ENCODE results near the gene GRIK4.
A peak's percentile ranks its signal among the peaks of the same experiment; 100 is the strongest.

Gene GRIK4

GRCh38 chr11:120634706-120635105 lies 123.2 kb downstream of the GRIK4 start:
- DNase-seq (ENCODE audit: low read depth, low spot score), result no peak

GRCh38 chr11:120635136-120635810 lies 123.7 kb downstream of the GRIK4 start:
- DNase-seq (ENCODE audit: low read depth, low spot score), result peak; percentile 43

GRCh38 chr11:120637131-120637530 lies 125.6 kb downstream of the GRIK4 start:
- no peak for DNase-seq (ENCODE audit: low read depth, low spot score)

- no peak for DNase-seq (ENCODE audit: low read depth, low spot score)
Observed at GRCh38 chr11:120642196-120642894, 130.8 kb downstream of the GRIK4 start.

- no peak for DNase-seq (ENCODE audit: low read depth, low spot score)
Observed at GRCh38 chr11:120643284-120643683, 131.7 kb downstream of the GRIK4 start.

GRCh38 chr11:120645639-120646038 lies 134.1 kb downstream of the GRIK4 start:
- peak; percentile 28 for DNase-seq (ENCODE audit: low read depth, low spot score)

- DNase-seq (ENCODE audit: low read depth, low spot score), result no peak
Observed at GRCh38 chr11:120646206-120646605, 134.7 kb downstream of the GRIK4 start.

GRCh38 chr11:120647681-120648080 lies 136.1 kb downstream of the GRIK4 start:
- DNase-seq (ENCODE audit: low read depth, low spot score), result no peak

GRCh38 chr11:120648771-120649170 lies 137.2 kb downstream of the GRIK4 start:
- no peak for DNase-seq (ENCODE audit: low read depth, low spot score)

GRCh38 chr11:120649316-120649715 lies 137.8 kb downstream of the GRIK4 start:
- DNase-seq (ENCODE audit: low read depth, low spot score), result no peak

- DNase-seq (ENCODE audit: low read depth, low spot score), result no peak
Observed at GRCh38 chr11:120651396-120651795, 139.8 kb downstream of the GRIK4 start.

- DNase-seq (ENCODE audit: low read depth, low spot score), result no peak
Observed at GRCh38 chr11:120651836-120652235, 140.3 kb downstream of the GRIK4 start.

GRCh38 chr11:120652705-120653335 lies 141.3 kb downstream of the GRIK4 start:
- peak; percentile 28 for DNase-seq (ENCODE audit: low read depth, low spot score)

GRCh38 chr11:120655589-120655988 lies 144.0 kb downstream of the GRIK4 start:
- DNase-seq (ENCODE audit: low read depth, low spot score), result no peak

- no peak for DNase-seq (ENCODE audit: low read depth, low spot score)
Observed at GRCh38 chr11:120657306-120658070, 145.9 kb downstream of the GRIK4 start.

GRCh38 chr11:120658071-120658423 lies 146.5 kb downstream of the GRIK4 start:
- DNase-seq (ENCODE audit: low read depth, low spot score), result no peak

- DNase-seq (ENCODE audit: low read depth, low spot score), result no peak
Observed at GRCh38 chr11:120659076-120659475, 147.5 kb downstream of the GRIK4 start.

GRCh38 chr11:120660024-120660565 lies 148.5 kb downstream of the GRIK4 start:
- peak; percentile 27 for DNase-seq (ENCODE audit: low read depth, low spot score)

- no peak for DNase-seq (ENCODE audit: low read depth, low spot score)
Observed at GRCh38 chr11:120662071-120662676, 150.6 kb downstream of the GRIK4 start.

GRCh38 chr11:120663142-120663541 lies 151.6 kb downstream of the GRIK4 start:
- DNase-seq (ENCODE audit: low read depth, low spot score), result no peak

- no peak for DNase-seq (ENCODE audit: low read depth, low spot score)
Observed at GRCh38 chr11:120666121-120666639, 154.6 kb downstream of the GRIK4 start.

Data from astrocyte of the hippocampus (primary cell).